OCI-LY1 (cell line): ENCODE results near the gene PSME1.

ENCODE experiments used
- H2AFZ ChIP-seq: fragments of 200-600 bp; sonication (generic), shearing (Covaris generic); 2 replicates; pipeline ENCODE4 v1.6.0; 2014; ENCODE audit warnings: antibody characterized with exemption, mild to moderate bottlenecking, low read length
- H3F3A ChIP-seq: fragments of 200-600 bp; sonication (generic), shearing (Covaris generic); 2 replicates; pipeline ENCODE4 v1.6.0; 2014; ENCODE audit warnings: mild to moderate bottlenecking, antibody characterized with exemption, low read length, moderate library complexity; ENCODE audit not compliant: insufficient read depth
- H3K27ac ChIP-seq: fragments of 200-600 bp; sonication (generic); 2 replicates; pipeline ENCODE4 v1.5.1; 2014; ENCODE audit warnings: low read length, mixed run types, mild to moderate bottlenecking, low read depth; ENCODE audit not compliant: poor library complexity, severe bottlenecking
- H3K27me3 ChIP-seq: fragments of 200-600 bp; sonication (generic); 2 replicates; pipeline ENCODE4 v1.6.0; 2014; ENCODE audit warnings: antibody characterized with exemption, mild to moderate bottlenecking, low read length, moderate library complexity; ENCODE audit not compliant: insufficient read depth
- H3K36me3 ChIP-seq: fragments of 200-600 bp; sonication (generic); 2 replicates; pipeline ENCODE4 v1.6.1; 2014; ENCODE audit warnings: mild to moderate bottlenecking, antibody characterized with exemption, low read length, moderate library complexity, mixed read lengths; ENCODE audit not compliant: insufficient read depth
- H3K4me1 ChIP-seq: fragments of 200-600 bp; sonication (generic); 2 replicates; pipeline ENCODE4 v1.5.1; 2014; ENCODE audit warnings: mild to moderate bottlenecking, low read length, moderate library complexity; ENCODE audit not compliant: insufficient read depth, severe bottlenecking
- H3K4me2 ChIP-seq: fragments of 200-600 bp; sonication (generic), shearing (Covaris generic); 2 replicates; pipeline ENCODE4 v1.6.1; 2014; ENCODE audit warnings: low read length
- H3K4me3 ChIP-seq: fragments of 200-600 bp; sonication (generic); 2 replicates; pipeline ENCODE4 v1.5.1; 2014; ENCODE audit warnings: low read length, low read depth, mild to moderate bottlenecking, mixed read lengths; ENCODE audit not compliant: poor library complexity, severe bottlenecking
- H3K79me2 ChIP-seq: fragments of 200-600 bp; shearing (Covaris generic); 2 replicates; pipeline ENCODE4 v1.6.1; 2016; ENCODE audit warnings: mixed run types, low read length, mixed read lengths; ENCODE audit not compliant: insufficient read depth
- H3K9ac ChIP-seq: fragments of 200-600 bp; sonication (generic), shearing (Covaris generic); 2 replicates; pipeline ENCODE4 v1.6.1; 2014; ENCODE audit warnings: mild to moderate bottlenecking, low read length, mixed read lengths
- H3K9me2 ChIP-seq: fragments of 200-600 bp; sonication (generic), shearing (Covaris generic); 2 replicates; pipeline ENCODE4 v1.6.1; 2014; ENCODE audit warnings: low read depth, mild to moderate bottlenecking, low read length, mixed read lengths
- H3K9me3 ChIP-seq: fragments of 200-600 bp; shearing (Covaris generic); 2 replicates; pipeline ENCODE4 v1.6.1; 2014; ENCODE audit warnings: low read length, mixed read lengths
- H4K20me1 ChIP-seq: fragments of 200-600 bp; sonication (generic), shearing (Covaris generic); 2 replicates; pipeline ENCODE4 v1.6.0; 2016; ENCODE audit warnings: mild to moderate bottlenecking, low read length; ENCODE audit not compliant: insufficient read depth
- CTCF ChIP-seq: fragments of 200-600 bp; sonication (generic), shearing (Covaris generic); IDR thresholded peaks from 2 replicates; pipeline ENCODE4 v1.5.1; 2017; ENCODE audit warnings: mild to moderate bottlenecking, antibody characterized with exemption, low read length, moderate library complexity, mixed read lengths
- EZH2 ChIP-seq: fragments of 200-600 bp; sonication (generic), shearing (Covaris generic); IDR thresholded peaks from 2 replicates; pipeline ENCODE4 v1.8.0; 2017; ENCODE audit warnings: borderline replicate concordance, mixed run types, mild to moderate bottlenecking, antibody characterized with exemption, low read length, moderate library complexity, mixed read lengths

PSME1 gene

GRCh38 chr14:24093207-24093900 is 42.6 kb upstream of the PSME1 start:
- peaks cover 19% of the 10 kb centered on the region for H3K4me1 ChIP-seq
- no peak overlapping the region for H2AFZ ChIP-seq
- H3K79me2 ChIP-seq: no peaks in the 10 kb centered on the region
- no peak overlapping the region for H3K27ac ChIP-seq
- no peaks in the 10 kb centered on the region for H4K20me1 ChIP-seq
- peak overlapping the region; percentile 92; the same call in 1 of the 2 replicates for H3K9ac ChIP-seq
- no peaks in the 10 kb centered on the region for H3K9me2 ChIP-seq
- TF ChIP-seq CTCF (no peak), EZH2 (no peak)
- H3K4me3 ChIP-seq: peak overlapping the region; percentile 77
- H3K36me3 ChIP-seq: no peaks in the 10 kb centered on the region
- peak overlapping the region; percentile 95 for H3K4me2 ChIP-seq
- H3F3A ChIP-seq: no peaks in the 10 kb centered on the region
- H3K9me3 ChIP-seq: no peaks in the 10 kb centered on the region
- no peaks in the 10 kb centered on the region for H3K27me3 ChIP-seq

GRCh38 chr14:24093901-24094840 is 41.8 kb upstream of the PSME1 start, which contains the start of gene PCK2:
TSS of gene PCK2 (plus strand) at chr14:24094311. CDS start at chr14:24094406, 95 bp downstream.
- Histone ChIP-seq H3K9me2 (no peaks in the 10 kb centered on the region), H3K79me2 (no peaks in the 10 kb centered on the region), H3K4me1 (peaks cover 19% of the 10 kb centered on the region), H2AFZ (0 out of 2 replicates have a peak within 1 kb of the TSS, but pooled peaks have one; percentile 10), H3K9ac (peak within 1 kb of the TSS; percentile 92), H3K36me3 (peaks cover 4% of the 10 kb centered on the region; the same call in 1 of the 2 replicates), H3K27ac (peak within 1 kb of the TSS; percentile 86), H3K4me3 (peak within 1 kb of the TSS; percentile 77), H3K9me3 (no peaks in the 10 kb centered on the region), H3K4me2 (peak within 1 kb of the TSS; percentile 95), H3F3A (no peaks in the 10 kb centered on the region), H4K20me1 (no peaks in the 10 kb centered on the region), H3K27me3 (no peaks in the 10 kb centered on the region)
- TF ChIP-seq EZH2 (no peak), CTCF (no peak; the same call in 1 of the 2 replicates)

DNA sequence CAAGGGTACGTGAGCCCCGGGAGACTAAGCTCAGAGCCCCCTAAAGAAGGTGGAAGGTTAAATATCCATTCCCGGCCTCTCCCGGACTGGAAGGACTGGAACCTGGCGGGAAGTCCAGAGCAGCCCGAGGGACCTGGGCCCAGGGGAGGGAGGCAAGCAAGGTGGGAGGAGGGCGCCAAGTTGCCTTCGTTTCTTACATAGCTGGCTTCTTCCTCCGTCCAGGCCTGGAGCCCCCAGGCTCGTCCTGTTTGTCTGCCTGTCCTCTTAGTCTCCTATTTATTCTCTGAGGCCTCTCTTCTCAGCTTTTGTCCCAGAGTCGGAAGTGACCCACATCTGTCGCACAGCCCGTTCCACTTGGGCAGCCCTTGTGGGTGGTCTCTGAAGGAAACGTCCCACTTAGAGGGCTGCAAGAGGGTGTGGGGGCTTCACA is 41.1 kb upstream of the PSME1 start:
- Histone ChIP-seq H3K4me2 (peak overlapping the region; percentile 95), H3K27me3 (no peaks in the 10 kb centered on the region), H3K9me2 (no peaks in the 10 kb centered on the region), H3K9me3 (no peaks in the 10 kb centered on the region), H3F3A (no peaks in the 10 kb centered on the region), H3K4me3 (peak overlapping the region; percentile 77), H3K79me2 (no peaks in the 10 kb centered on the region), H2AFZ (0 out of 2 replicates have a peak overlapping the region, but pooled peaks have one; percentile 10), H3K27ac (peak overlapping the region; percentile 86), H3K9ac (peak overlapping the region; percentile 92), H3K36me3 (peaks cover 7% of the 10 kb centered on the region; the same call in 1 of the 2 replicates), H4K20me1 (no peaks in the 10 kb centered on the region), H3K4me1 (peaks cover 19% of the 10 kb centered on the region)
- no peak for TF ChIP-seq CTCF
- no peak for TF ChIP-seq EZH2
